ENCODE results near the gene NCKAP1.
"Not testable (repeated sequence)": the region's sequence is repeated elsewhere in the genome, so short reads cannot be mapped to it uniquely, and the experiment has no call there.

NCKAP1 gene

GRCh38 chr2:183009249-183009899 lies 28.9 kb downstream of the NCKAP1 start:
- H3K4me3 ChIP-seq (ENCODE audit: low read depth in 1 of 5, low read length in 5 of 5), result no peak overlapping the region
- H3K9me3 ChIP-seq (ENCODE audit: control insufficient read depth in 5 of 5, low read length in 5 of 5), result no peaks in the 10 kb centered on the region
- H3K9ac ChIP-seq (ENCODE audit: low read length in 5 of 5), result no peak overlapping the region
- no peaks in the 10 kb centered on the region for H3K27me3 ChIP-seq (ENCODE audit: control insufficient read depth in 5 of 5, insufficient read depth in 4 of 5, low read length in 5 of 5)
- no peak overlapping the region for H3K27ac ChIP-seq (ENCODE audit: low read depth, low read length)
- H3K4me1 ChIP-seq (ENCODE audit: control insufficient read depth in 5 of 5, insufficient read depth in 5 of 5, low read length in 5 of 5), result peaks cover 0 to 13% (median 0%) of the 10 kb centered on the region in 5 donors
- no peaks in the 10 kb centered on the region for H3K36me3 ChIP-seq (ENCODE audit: control insufficient read depth in 5 of 5, insufficient read depth in 5 of 5, low read length in 5 of 5)

GRCh38 chr2:183001948-183002347 lies 36.3 kb downstream of the NCKAP1 start:
- peaks cover 10 to 22% (median 17%) of the 10 kb centered on the region in 5 donors for H3K36me3 ChIP-seq (ENCODE audit: control insufficient read depth in 5 of 5, insufficient read depth in 5 of 5, low read length in 5 of 5)

DNA sequence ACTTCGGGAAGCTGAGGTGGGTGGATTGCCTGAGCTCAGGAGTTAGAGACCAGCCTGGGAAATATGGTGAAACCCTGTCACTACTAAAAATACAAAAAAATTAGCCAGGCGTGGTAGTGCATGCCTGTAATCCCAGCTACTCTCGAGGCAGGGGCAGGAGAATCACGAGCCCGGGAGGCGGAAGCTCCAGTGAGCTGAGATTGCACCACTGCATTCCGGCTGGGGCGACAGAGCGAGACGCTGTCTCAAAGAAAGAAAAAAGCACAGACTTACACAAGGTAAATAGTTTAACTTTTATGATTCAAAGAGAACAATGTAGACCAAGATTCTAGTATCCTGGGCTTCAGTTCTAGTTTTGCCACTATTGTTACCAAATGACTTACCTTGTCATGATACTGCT lies 37.4 kb downstream of the NCKAP1 start:
- Histone ChIP-seq H3K4me1 (ENCODE audit: control insufficient read depth in 5 of 5, insufficient read depth in 5 of 5, low read length in 5 of 5) (peaks cover 0 to 4% (median 0%) of the 10 kb centered on the region in 5 donors), H3K4me3 (ENCODE audit: low read depth in 1 of 5, low read length in 5 of 5) (no peak overlapping the region), H3K9me3 (ENCODE audit: control insufficient read depth in 5 of 5, low read length in 5 of 5) (no peaks in the 10 kb centered on the region), H3K36me3 (ENCODE audit: control insufficient read depth in 5 of 5, insufficient read depth in 5 of 5, low read length in 5 of 5) (peaks cover 10 to 24% (median 18%) of the 10 kb centered on the region in 5 donors), H3K27me3 (ENCODE audit: control insufficient read depth in 5 of 5, insufficient read depth in 4 of 5, low read length in 5 of 5) (no peaks in the 10 kb centered on the region), H3K27ac (ENCODE audit: low read depth, low read length) (no peak overlapping the region), H3K9ac (ENCODE audit: low read length in 5 of 5) (no peak overlapping the region)

More at GRCh38 chr2:183001948-183002347, 36.3 kb downstream of the NCKAP1 start:
- no peaks in the 10 kb centered on the region for H3K27me3 ChIP-seq (ENCODE audit: control insufficient read depth in 5 of 5, insufficient read depth in 4 of 5, low read length in 5 of 5)
- no peak overlapping the region for H3K4me3 ChIP-seq (ENCODE audit: low read depth in 1 of 5, low read length in 5 of 5)
- H3K4me1 ChIP-seq (ENCODE audit: control insufficient read depth in 5 of 5, insufficient read depth in 5 of 5, low read length in 5 of 5), result peaks cover 0 to 4% (median 0%) of the 10 kb centered on the region in 5 donors
- no peak overlapping the region for H3K27ac ChIP-seq (ENCODE audit: low read depth, low read length)
- no peaks in the 10 kb centered on the region for H3K9me3 ChIP-seq (ENCODE audit: control insufficient read depth in 5 of 5, low read length in 5 of 5)
- no peak overlapping the region for H3K9ac ChIP-seq (ENCODE audit: low read length in 5 of 5)

GRCh38 chr2:182999348-183000028 lies 38.8 kb downstream of the NCKAP1 start:
- Histone ChIP-seq H3K27me3 (ENCODE audit: control insufficient read depth in 5 of 5, insufficient read depth in 4 of 5, low read length in 5 of 5) (no peaks in the 10 kb centered on the region), H3K4me1 (ENCODE audit: control insufficient read depth in 5 of 5, insufficient read depth in 5 of 5, low read length in 5 of 5) (no peaks in the 10 kb centered on the region), H3K4me3 (ENCODE audit: low read depth in 1 of 5, low read length in 5 of 5) (no peak overlapping the region), H3K9me3 (ENCODE audit: control insufficient read depth in 5 of 5, low read length in 5 of 5) (no peaks in the 10 kb centered on the region), H3K27ac (ENCODE audit: low read depth, low read length) (no peak overlapping the region), H3K36me3 (ENCODE audit: control insufficient read depth in 5 of 5, insufficient read depth in 5 of 5, low read length in 5 of 5) (peaks cover 12 to 27% (median 22%) of the 10 kb centered on the region in 5 donors), H3K9ac (ENCODE audit: low read length in 5 of 5) (no peak overlapping the region)

GRCh38 chr2:182994228-182994912 lies 43.9 kb downstream of the NCKAP1 start:
- H3K9ac ChIP-seq (ENCODE audit: low read length in 5 of 5), result no peak overlapping the region
- no peak overlapping the region for H3K27ac ChIP-seq (ENCODE audit: low read depth, low read length)
- H3K9me3 ChIP-seq (ENCODE audit: control insufficient read depth in 5 of 5, low read length in 5 of 5), result no peaks in the 10 kb centered on the region
- H3K4me3 ChIP-seq (ENCODE audit: low read depth in 1 of 5, low read length in 5 of 5), result no peak overlapping the region
- peaks cover 4 to 27% (median 20%) of the 10 kb centered on the region in 5 donors for H3K36me3 ChIP-seq (ENCODE audit: control insufficient read depth in 5 of 5, insufficient read depth in 5 of 5, low read length in 5 of 5)
- no peaks in the 10 kb centered on the region for H3K4me1 ChIP-seq (ENCODE audit: control insufficient read depth in 5 of 5, insufficient read depth in 5 of 5, low read length in 5 of 5)
- no peaks in the 10 kb centered on the region for H3K27me3 ChIP-seq (ENCODE audit: control insufficient read depth in 5 of 5, insufficient read depth in 4 of 5, low read length in 5 of 5)

DNA sequence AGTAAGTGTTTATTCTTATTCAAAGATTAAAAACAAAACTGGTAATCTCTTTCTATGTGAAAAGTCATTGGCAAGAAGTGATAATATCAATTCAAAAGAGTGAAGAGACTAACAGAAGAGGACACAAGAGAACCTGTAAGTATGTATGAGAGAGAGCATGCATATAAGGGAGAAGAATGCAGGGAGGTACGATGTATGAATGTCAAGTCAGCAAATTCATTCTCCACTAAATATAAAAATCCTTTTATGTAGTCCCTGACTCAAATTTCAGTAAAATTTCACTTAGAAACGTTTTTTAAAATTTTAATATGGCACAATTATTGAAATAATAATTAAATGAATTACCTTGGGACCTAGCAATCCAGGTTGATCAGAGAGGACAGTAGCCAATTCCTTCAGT lies 55.3 kb downstream of the NCKAP1 start:
- no peak overlapping the region for H3K4me3 ChIP-seq (ENCODE audit: low read depth in 1 of 5, low read length in 5 of 5)
- H3K27me3 ChIP-seq (ENCODE audit: control insufficient read depth in 5 of 5, insufficient read depth in 4 of 5, low read length in 5 of 5), result no peaks in the 10 kb centered on the region
- no peaks in the 10 kb centered on the region for H3K9me3 ChIP-seq (ENCODE audit: control insufficient read depth in 5 of 5, low read length in 5 of 5)
- H3K36me3 ChIP-seq (ENCODE audit: control insufficient read depth in 5 of 5, insufficient read depth in 5 of 5, low read length in 5 of 5), result peaks cover 19 to 53% (median 31%) of the 10 kb centered on the region in 5 donors
- no peaks in the 10 kb centered on the region for H3K4me1 ChIP-seq (ENCODE audit: control insufficient read depth in 5 of 5, insufficient read depth in 5 of 5, low read length in 5 of 5)
- no peak overlapping the region for H3K27ac ChIP-seq (ENCODE audit: low read depth, low read length)
- no peak overlapping the region for H3K9ac ChIP-seq (ENCODE audit: low read length in 5 of 5)

DNA sequence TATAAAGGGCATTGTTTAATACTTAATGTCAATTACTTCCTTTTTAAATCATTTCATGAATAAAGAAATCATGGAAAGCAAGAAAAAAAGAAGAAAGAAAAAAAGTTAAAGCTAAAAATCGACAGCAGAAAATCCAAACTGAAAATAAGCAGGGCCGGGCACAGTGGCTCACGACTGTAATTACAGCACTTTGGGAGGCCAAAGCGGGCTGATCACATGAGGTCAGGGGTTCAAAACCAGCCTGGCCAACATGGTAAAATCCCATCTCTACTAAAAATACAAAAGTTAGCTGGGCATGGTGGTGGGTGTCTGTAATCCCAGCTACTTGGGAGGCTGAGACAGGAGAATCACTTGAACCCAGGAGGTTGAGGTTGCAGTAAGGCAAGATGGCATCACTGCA lies 56.8 kb downstream of the NCKAP1 start:
- H3K27ac ChIP-seq (ENCODE audit: low read depth, low read length); H3K9me3 ChIP-seq (ENCODE audit: control insufficient read depth in 5 of 5, low read length in 5 of 5); H3K4me1 ChIP-seq (ENCODE audit: control insufficient read depth in 5 of 5, insufficient read depth in 5 of 5, low read length in 5 of 5); H3K4me3 ChIP-seq (ENCODE audit: low read depth in 1 of 5, low read length in 5 of 5); H3K9ac ChIP-seq (ENCODE audit: low read length in 5 of 5); H3K27me3 ChIP-seq (ENCODE audit: control insufficient read depth in 5 of 5, insufficient read depth in 4 of 5, low read length in 5 of 5): not testable (repeated sequence)
- peaks cover 20 to 53% (median 36%) of the 10 kb centered on the region in 5 donors for H3K36me3 ChIP-seq (ENCODE audit: control insufficient read depth in 5 of 5, insufficient read depth in 5 of 5, low read length in 5 of 5)

- Histone ChIP-seq H3K9me3 (ENCODE audit: control insufficient read depth in 5 of 5, low read length in 5 of 5) (no peaks in the 10 kb centered on the region), H3K36me3 (ENCODE audit: control insufficient read depth in 5 of 5, insufficient read depth in 5 of 5, low read length in 5 of 5) (peaks cover 20 to 53% (median 32%) of the 10 kb centered on the region in 5 donors), H3K4me1 (ENCODE audit: control insufficient read depth in 5 of 5, insufficient read depth in 5 of 5, low read length in 5 of 5) (no peaks in the 10 kb centered on the region), H3K9ac (ENCODE audit: low read length in 5 of 5) (no peak overlapping the region), H3K27me3 (ENCODE audit: control insufficient read depth in 5 of 5, insufficient read depth in 4 of 5, low read length in 5 of 5) (no peaks in the 10 kb centered on the region), H3K27ac (ENCODE audit: low read depth, low read length) (no peak overlapping the region), H3K4me3 (ENCODE audit: low read depth in 1 of 5, low read length in 5 of 5) (no peak overlapping the region)
These were observed 57.6 kb downstream of the NCKAP1 start for GRCh38 chr2:182980652-182981051.

GRCh38 chr2:182980115-182980514 lies 58.1 kb downstream of the NCKAP1 start:
- Histone ChIP-seq H3K9ac (ENCODE audit: low read length in 5 of 5) (no peak overlapping the region), H3K9me3 (ENCODE audit: control insufficient read depth in 5 of 5, low read length in 5 of 5) (no peaks in the 10 kb centered on the region), H3K4me1 (ENCODE audit: control insufficient read depth in 5 of 5, insufficient read depth in 5 of 5, low read length in 5 of 5) (no peaks in the 10 kb centered on the region), H3K36me3 (ENCODE audit: control insufficient read depth in 5 of 5, insufficient read depth in 5 of 5, low read length in 5 of 5) (peaks cover 20 to 52% (median 32%) of the 10 kb centered on the region in 5 donors), H3K27me3 (ENCODE audit: control insufficient read depth in 5 of 5, insufficient read depth in 4 of 5, low read length in 5 of 5) (no peaks in the 10 kb centered on the region), H3K27ac (ENCODE audit: low read depth, low read length) (no peak overlapping the region), H3K4me3 (ENCODE audit: low read depth in 1 of 5, low read length in 5 of 5) (no peak overlapping the region)

- Histone ChIP-seq H3K4me1 (ENCODE audit: control insufficient read depth in 5 of 5, insufficient read depth in 5 of 5, low read length in 5 of 5) (no peaks in the 10 kb centered on the region), H3K27me3 (ENCODE audit: control insufficient read depth in 5 of 5, insufficient read depth in 4 of 5, low read length in 5 of 5) (no peaks in the 10 kb centered on the region), H3K9ac (ENCODE audit: low read length in 5 of 5) (no peak overlapping the region), H3K4me3 (ENCODE audit: low read depth in 1 of 5, low read length in 5 of 5) (no peak overlapping the region), H3K36me3 (ENCODE audit: control insufficient read depth in 5 of 5, insufficient read depth in 5 of 5, low read length in 5 of 5) (peaks cover 14 to 51% (median 20%) of the 10 kb centered on the region in 5 donors), H3K27ac (ENCODE audit: low read depth, low read length) (no peak overlapping the region), H3K9me3 (ENCODE audit: control insufficient read depth in 5 of 5, low read length in 5 of 5) (no peaks in the 10 kb centered on the region)
These were observed 60.8 kb downstream of the NCKAP1 start for GRCh38 chr2:182977463-182977862.

All from subcutaneous abdominal adipose tissue (tissue), 5 donors.